ENCODE measurements around the gene PEPD. TPM values are rescaled to one million over a fixed set of nuclear protein-coding genes. Genes with fewer than 3 reads are reported as not detected.

Gene PEPD
- total RNA-seq, 2 experiments from 2014 or later, result 23.5 to 26.2 TPM

DNA sequence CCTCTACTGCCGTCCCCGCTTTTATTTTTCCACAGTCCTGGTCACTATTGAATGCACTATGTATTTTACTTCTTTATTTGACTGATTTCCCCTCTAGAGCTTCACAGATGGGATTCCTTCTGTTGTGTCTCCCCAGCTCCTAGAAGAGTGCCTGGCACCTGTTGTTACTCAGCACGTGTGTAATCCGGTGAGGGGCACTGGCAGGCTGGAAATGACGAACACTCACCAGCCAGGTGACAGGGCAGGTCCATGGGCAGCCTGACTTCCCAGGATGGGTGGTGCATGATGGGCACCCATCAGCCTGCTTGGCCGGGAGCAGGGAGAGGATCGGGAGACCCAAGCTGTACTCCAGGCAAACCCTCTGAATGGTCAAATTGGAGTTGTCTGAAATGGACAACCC lies 80.9 kb downstream of the PEPD start:
- DNase-seq (peak; percentile 12), ATAC-seq (ENCODE audit: low read depth) (no peak)
- Mint-ChIP-seq H3K36me3 (no peaks in the 10 kb centered on the region), H3K27ac (no peak overlapping the region), H3K4me1 (peaks cover 4% of the 10 kb centered on the region), H3K27me3 (no peaks in the 10 kb centered on the region), H3K4me3 (no peak overlapping the region), H3K9me3 (no peaks in the 10 kb centered on the region)
- POLR2A ChIA-PET, result no interaction called here

DNA sequence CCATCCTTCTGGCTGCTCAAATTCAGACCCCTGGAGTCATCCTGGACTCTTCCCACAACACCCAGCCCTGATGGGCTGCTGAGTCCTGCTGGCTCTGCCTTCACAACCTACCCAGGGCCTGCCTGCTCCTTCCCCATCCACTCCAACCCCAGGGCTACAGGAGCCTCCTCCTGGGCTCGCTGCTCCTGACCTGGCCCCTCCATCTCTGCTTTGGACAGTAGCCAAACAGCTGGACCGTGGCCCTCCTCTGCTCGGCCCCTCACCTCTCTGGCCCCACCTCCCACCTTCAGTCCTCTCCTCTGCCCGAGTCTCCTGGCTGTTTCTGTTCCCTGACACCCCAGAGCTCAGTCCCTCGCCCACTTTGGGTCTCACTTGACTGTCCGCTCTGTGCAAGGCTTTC lies 81.3 kb downstream of the PEPD start:
- no peak overlapping the region for H3K4me3 Mint-ChIP-seq
- no peaks in the 10 kb centered on the region for H3K36me3 Mint-ChIP-seq
- H3K9me3 Mint-ChIP-seq, result no peaks in the 10 kb centered on the region
- DNase-seq (no peak), ATAC-seq (ENCODE audit: low read depth) (no peak)
- H3K27ac Mint-ChIP-seq, result no peak overlapping the region
- POLR2A ChIA-PET, result no interaction called here
- H3K27me3 Mint-ChIP-seq, result no peaks in the 10 kb centered on the region
- peaks cover 4% of the 10 kb centered on the region for H3K4me1 Mint-ChIP-seq

DNA sequence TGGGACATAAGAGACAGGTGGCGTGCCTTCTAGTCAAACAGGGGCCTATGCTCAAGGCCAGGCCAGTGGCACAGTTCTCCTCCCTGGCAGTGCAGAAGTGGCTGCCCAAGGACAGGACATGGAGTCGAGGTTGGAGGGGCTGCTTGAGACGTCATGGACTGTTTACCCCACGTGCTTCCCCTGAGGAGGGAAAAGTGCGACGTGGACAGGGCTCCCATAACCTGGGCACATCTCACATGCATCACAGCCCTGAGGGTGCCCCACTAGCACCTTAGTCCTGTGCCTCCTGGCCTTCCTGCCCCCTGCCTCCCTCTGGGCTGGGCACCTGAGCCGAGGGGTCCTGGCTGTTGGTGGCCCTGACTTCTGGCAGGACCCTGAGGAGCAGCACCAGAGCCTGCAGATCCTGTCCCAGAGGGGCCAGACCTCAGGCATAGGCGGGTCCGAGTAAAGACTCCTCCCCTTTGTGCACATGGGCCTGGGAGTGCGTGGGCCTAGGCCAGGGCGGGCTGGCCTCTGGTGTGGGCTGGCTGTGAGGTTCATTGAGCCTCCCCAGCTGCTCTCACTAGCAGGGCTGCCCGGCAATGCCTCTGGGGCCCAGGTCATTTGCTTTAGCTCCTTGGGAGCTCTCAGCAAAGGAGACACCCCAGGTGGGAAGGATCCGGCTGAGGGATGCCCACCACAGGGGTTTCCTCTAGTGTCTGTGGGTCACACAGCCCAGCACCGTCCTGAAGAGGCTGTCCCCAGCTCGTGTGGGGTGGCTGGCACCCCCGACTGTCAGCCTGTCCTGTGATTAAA lies 82.4 kb downstream of the PEPD start:
- POLR2A ChIA-PET, result no interaction called here
- Mint-ChIP-seq H3K9me3 (no peaks in the 10 kb centered on the region), H3K4me3 (no peak overlapping the region), H3K27ac (no peak overlapping the region), H3K4me1 (peaks cover 4% of the 10 kb centered on the region), H3K36me3 (no peaks in the 10 kb centered on the region), H3K27me3 (no peaks in the 10 kb centered on the region)
- ATAC-seq (ENCODE audit: low read depth) (no peak), DNase-seq (no peak)

DNA sequence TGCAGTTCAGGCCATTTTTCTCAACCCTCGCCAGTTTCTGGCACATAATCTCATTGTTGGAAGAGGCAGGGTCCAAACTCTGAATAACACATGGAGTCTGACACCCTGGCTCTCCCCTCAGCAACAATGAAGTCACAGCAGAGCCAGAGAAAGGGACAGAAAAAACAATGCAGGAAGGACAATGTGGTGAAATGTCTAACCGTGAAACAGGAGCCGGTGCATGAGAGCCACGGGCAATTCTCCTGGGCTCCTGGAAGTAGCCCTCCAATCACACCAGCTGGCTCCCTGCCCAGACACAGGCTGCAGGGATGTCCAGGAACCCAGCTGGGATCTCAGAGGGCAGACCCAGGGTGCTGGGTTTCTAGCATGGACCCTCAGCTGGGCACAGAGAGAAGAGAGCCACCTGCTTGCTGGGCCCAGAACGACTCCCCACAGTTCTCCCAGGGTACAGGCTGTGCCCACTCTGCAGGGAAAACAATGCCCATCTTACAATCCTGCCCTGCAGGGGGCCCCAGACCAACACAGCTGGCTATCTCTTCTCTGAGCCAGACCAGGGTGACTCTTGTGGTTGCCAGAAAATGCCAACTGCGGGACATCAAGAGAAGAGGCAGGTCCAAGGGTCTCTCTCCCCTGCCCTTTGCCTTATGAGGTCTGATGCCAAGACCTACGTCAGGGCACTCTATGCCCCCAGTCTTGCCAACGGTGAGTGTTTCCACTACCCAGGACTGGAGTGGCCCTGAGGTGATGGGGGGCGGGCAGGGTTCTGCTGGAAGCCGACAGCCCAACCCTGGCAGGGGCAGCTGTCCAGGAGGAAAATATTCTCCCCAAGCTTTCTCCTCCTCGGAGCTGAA lies 83.5 kb downstream of the PEPD start:
- H3K4me1 Mint-ChIP-seq, result peaks cover 4% of the 10 kb centered on the region
- no peak overlapping the region for H3K4me3 Mint-ChIP-seq
- no peaks in the 10 kb centered on the region for H3K9me3 Mint-ChIP-seq
- no peaks in the 10 kb centered on the region for H3K36me3 Mint-ChIP-seq
- POLR2A ChIA-PET, result no interaction called here
- ATAC-seq (ENCODE audit: low read depth), result no peak
- no peaks in the 10 kb centered on the region for H3K27me3 Mint-ChIP-seq
- no peak for DNase-seq
- H3K27ac Mint-ChIP-seq, result no peak overlapping the region

DNA sequence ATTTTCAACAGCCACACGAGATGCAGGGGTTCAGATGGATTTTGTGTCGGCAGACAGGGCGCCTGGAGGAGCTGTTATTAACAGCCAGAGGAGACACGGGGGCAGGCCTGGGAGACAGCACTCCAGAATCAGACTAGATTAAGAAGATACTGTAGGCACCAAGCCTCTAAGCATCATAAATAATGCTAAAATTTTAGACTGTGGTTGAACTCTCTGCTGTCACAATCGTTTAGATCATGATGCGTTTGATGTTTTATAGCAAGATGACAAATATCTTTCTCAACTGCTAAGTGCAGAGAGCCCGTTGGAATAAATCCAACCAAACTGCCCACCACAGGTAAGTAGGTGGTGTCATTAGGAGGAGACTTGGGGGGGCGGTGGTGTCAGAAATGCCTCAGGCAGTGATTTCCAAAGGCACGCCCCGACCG lies 84.2 kb downstream of the PEPD start:
- Mint-ChIP-seq H3K27ac (no peak overlapping the region), H3K9me3 (no peaks in the 10 kb centered on the region), H3K27me3 (no peaks in the 10 kb centered on the region), H3K4me3 (no peak overlapping the region), H3K36me3 (no peaks in the 10 kb centered on the region), H3K4me1 (peaks cover 4% of the 10 kb centered on the region)
- ATAC-seq (ENCODE audit: low read depth) (no peak), DNase-seq (no peak)
- POLR2A ChIA-PET, result no interaction called here

DNA sequence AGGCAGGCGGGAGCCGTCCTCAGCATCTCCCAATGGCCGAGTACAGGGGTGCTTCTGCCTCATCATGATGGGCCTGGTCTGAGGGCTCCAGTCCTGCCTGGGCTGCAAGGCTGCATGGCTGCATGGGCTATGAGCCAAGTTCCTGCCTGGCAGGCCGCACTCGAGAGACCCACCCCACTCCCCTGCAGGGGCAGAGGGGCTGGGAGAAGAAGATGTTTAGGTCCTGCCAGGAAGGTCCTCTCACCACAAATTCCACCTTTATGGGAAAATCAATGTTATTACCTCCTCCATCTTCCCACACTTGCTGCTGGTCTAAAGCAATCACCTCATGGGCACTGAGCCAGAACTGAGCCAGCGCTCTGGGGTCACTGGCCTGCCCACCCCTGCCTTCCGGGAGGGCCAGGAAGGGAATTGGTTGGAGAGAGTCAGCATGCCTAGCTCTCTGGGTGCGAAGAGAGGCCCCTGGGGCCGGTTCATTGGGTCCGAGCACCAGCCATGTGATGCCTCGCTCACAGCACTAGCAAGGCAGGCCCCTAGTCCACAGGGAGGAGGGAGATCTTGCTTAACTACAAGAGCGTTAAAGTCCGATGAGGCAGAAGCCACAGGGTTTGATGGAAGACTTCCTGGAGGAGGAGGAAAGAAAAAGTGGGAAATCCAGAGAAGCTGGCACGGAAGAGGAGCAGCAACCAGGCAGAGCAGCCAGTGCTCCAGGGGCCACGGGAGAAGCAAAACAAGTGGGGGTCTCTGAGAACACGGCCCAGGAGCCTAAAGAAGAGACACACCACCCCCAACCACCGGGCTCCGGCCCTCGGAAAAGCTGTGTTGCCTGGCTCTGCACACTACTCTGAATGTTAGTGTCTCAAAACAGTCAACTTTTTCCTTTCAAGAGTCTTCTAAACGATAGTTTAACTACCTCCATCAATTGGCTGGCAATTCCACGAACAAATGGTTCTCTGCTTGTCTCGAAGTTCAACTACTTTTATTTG lies 84.9 kb downstream of the PEPD start:
- Mint-ChIP-seq H3K27ac (no peak overlapping the region), H3K27me3 (no peaks in the 10 kb centered on the region)
- POLR2A ChIA-PET, result no interaction called here

DNA sequence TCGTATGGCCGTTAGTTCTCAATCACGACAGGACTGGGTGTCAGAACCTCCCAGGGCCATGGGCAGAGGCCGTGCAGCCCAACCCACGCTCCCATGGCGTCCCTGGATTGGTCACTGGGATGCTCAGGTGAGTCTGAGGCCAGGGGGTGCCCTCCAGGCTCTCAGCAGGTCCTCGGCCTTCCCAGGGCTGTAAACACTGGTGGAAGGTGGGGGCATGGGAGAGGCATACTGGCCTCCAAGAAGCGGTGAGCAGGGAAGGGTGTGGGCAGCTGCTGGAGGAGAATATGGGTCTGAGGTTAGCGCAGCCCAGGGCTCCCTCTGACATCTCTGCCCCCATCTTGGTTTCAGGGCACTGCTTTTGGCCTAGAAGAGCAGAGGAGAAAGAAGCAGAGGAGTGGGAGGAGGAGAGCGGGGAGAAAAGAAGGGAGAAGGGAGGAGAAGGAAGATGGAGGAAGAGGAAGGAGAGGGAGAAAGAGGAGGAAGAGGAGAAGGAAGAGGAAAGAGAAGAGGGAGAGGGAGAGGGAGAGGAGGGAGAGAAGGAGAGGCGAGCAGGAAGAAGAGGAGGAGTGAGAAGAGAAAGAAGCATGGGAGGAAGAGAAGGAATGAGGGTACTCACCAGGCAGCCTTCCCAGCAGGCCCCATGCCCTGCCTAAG lies 85.8 kb downstream of the PEPD start:
- ATAC-seq (ENCODE audit: low read depth) (no peak), DNase-seq (no peak)
- Mint-ChIP-seq H3K4me3 (no peak overlapping the region), H3K27ac (no peak overlapping the region), H3K27me3 (no peaks in the 10 kb centered on the region), H3K4me1 (no peaks in the 10 kb centered on the region), H3K9me3 (no peaks in the 10 kb centered on the region), H3K36me3 (no peaks in the 10 kb centered on the region)
- POLR2A ChIA-PET, result no interaction called here

More for the DNA sequence above, 84.9 kb downstream of the PEPD start:
- Mint-ChIP-seq H3K4me1 (peaks cover 3% of the 10 kb centered on the region), H3K4me3 (no peak overlapping the region), H3K9me3 (no peaks in the 10 kb centered on the region), H3K36me3 (no peaks in the 10 kb centered on the region)
- DNase-seq, result no peak
- ATAC-seq (ENCODE audit: low read depth), result no peak

DNA sequence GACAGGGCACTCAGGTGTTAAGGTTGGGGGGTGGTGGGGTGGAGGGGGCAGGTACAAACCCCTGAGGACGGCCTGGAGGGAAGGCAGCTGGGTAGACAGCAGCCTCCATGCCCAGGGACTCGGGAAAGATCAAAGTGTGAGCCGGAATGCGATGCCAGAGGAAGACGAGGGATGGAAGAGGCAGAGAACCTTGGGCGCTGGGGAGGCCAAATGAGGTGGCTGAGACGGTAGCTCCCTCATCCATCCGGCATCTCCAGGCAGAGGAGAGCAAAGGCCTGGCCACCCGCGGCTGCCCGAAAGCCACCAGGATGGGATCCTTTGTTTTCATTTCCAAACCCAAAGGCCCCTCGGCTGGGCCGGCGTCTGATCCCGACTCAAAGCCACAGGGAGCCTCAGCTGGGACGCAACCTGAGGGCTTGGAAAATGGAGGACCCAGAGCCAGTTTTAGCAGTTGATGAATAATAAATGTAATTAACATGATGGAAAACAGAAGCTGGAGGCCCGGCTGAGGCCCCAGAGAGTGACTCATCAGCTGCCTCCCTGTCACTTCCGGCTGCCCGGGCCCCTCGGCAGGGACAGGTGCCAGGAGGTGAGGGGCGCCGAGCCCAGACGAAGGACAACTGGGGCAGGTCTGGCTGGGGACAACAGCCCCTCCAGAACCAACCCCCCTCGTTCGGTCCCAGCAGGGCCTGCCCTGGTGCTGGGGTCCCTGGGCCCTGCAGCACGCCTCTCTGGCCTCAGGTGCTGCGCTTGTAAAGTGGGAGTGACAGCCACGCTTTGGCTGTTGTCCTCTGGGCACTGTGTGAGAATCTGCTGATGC lies 86.5 kb downstream of the PEPD start:
- no peak for ATAC-seq (ENCODE audit: low read depth)
- H3K9me3 Mint-ChIP-seq, result no peaks in the 10 kb centered on the region
- H3K27me3 Mint-ChIP-seq, result no peaks in the 10 kb centered on the region
- DNase-seq, result no peak
- H3K4me1 Mint-ChIP-seq, result no peaks in the 10 kb centered on the region
- POLR2A ChIA-PET, result no interaction called here
- H3K27ac Mint-ChIP-seq, result no peak overlapping the region
- H3K36me3 Mint-ChIP-seq, result no peaks in the 10 kb centered on the region
- no peak overlapping the region for H3K4me3 Mint-ChIP-seq

DNA sequence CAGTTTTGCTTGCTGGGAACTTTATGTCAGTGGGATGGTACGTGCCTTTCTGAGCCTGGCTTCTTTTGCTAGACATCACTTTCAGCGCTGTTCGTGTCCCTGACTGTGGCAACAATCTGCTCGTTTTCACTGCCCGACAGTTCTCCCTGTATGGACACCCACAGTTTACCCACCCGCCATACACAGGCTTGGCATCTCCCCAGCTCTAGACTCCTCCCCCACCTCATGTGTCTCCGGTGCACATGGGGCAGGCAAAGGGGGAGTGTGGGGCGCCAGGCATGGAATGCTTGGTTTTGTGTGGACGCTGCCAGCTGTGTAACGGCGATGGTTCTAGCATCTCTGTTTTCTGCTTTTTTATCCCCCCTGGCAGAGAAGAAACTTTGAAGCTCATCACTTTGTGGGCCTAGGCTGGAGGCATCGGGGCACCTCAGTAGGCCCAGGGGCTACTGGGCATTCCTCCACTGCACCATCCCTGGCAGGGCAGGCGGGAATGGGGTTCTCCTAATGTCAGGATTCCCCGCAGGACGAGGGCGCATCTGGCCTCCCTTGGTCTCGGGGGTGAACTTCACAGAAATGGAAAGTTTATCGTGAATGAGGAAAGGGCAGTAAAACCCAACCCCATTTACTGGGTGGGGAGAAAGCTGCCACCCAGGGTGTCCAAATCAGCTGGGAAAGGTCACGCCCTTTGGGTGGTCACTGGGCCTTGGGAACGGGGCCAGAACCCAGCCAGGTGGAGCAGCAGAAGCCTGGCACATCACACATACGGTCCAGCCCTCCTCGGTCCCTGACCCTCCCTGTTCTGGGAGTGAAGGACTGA lies 87.3 kb downstream of the PEPD start:
- H3K27me3 Mint-ChIP-seq, result no peaks in the 10 kb centered on the region
- no peak overlapping the region for H3K27ac Mint-ChIP-seq
- H3K36me3 Mint-ChIP-seq, result no peaks in the 10 kb centered on the region
- DNase-seq (no peak), ATAC-seq (ENCODE audit: low read depth) (no peak)
- POLR2A ChIA-PET, result no interaction called here
- no peaks in the 10 kb centered on the region for H3K9me3 Mint-ChIP-seq
- no peak overlapping the region for H3K4me3 Mint-ChIP-seq
- H3K4me1 Mint-ChIP-seq, result no peaks in the 10 kb centered on the region

DNA sequence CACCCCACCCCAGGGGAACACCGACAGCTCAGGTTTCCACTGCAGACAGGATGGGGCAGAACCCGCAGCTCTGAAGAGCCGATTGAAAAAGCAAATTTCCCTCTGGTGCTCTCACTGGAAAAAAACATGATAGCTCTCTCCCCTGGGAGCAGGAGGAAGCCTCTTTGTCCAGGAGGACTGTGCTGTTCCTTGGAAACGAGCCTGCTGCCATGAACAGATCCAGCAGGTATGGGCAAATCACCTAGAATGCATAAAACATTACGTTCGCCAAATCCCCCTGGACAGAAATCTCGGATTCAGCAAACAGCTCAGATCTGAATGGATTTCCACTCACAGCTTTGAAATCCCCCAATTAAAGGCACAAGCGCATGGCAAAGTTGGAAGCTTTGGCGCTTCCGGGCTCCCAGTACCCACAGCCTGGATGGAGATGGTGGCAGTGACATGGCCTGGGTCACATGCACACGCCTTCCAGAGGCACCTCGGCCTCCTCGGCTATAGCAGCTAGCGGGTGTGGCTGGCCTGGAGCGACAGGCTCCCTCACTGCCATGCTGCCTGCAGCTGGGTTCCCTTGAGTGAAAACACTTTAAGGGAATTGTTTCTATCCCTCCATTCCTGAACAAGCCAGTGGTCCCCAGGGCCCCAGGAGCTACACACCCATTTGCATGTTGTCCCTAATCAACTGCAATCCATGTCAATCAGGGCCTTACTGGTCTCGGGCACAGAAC lies 89.0 kb downstream of the PEPD start:
- Mint-ChIP-seq H3K4me1 (no peaks in the 10 kb centered on the region), H3K27ac (no peak overlapping the region), H3K9me3 (no peaks in the 10 kb centered on the region), H3K4me3 (no peak overlapping the region), H3K36me3 (no peaks in the 10 kb centered on the region), H3K27me3 (no peaks in the 10 kb centered on the region)
- POLR2A ChIA-PET, result no interaction called here
- DNase-seq (no peak), ATAC-seq (ENCODE audit: low read depth) (no peak)

DNA sequence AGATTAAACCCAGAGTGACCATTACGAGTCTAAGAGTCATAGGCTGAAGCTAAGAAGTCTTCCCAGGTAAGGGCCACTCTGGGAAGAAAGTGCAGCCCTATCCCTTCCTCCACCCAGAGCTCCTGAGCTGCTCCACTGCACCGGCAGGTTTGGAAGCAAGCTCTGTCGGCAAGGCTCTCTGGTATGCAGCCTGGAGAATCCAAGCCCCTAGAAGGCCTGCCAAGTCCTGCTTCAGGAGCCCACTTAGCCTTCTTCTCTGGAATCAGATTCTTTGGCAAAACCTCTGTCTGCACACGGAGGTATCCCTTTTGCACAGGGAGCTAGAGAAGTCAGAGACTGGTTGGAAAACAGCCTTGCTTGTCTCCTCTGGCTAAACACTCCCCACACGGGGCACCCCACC lies 89.6 kb downstream of the PEPD start:
- Mint-ChIP-seq H3K4me3 (no peak overlapping the region), H3K4me1 (no peaks in the 10 kb centered on the region), H3K27me3 (no peaks in the 10 kb centered on the region), H3K9me3 (no peaks in the 10 kb centered on the region), H3K27ac (no peak overlapping the region), H3K36me3 (no peaks in the 10 kb centered on the region)
- DNase-seq (peak; percentile 8), ATAC-seq (ENCODE audit: low read depth) (no peak)
- POLR2A ChIA-PET, result no interaction called here

Data from activated naive CD8-positive, alpha-beta T cell treated with anti-CD3 and anti-CD28 coated beads, Interleukin-2, amount 10 ng/mL, durations not matched to agents 7 days and 5 days (primary cell).